Epithelial cell of esophagus (primary cell): ENCODE results near the gene GPLD1.

Experiments used
- DNase-seq: peaks from one replicate; pipeline ENCODE4 v3.0.0; 2010; ENCODE audit warnings: low read depth
- H3K4me3 ChIP-seq: 2 replicates; pipeline ENCODE4 v1.5.1; 2011; ENCODE audit warnings: mild to moderate bottlenecking, low read length, control low read depth
- CTCF ChIP-seq: IDR thresholded peaks from 2 replicates; pipeline ENCODE4 v1.5.1; 2011; ENCODE audit warnings: low read depth, mild to moderate bottlenecking, low read length, control low read depth, inconsistent platforms; ENCODE audit not compliant: insufficient read depth; ENCODE audit errors: missing control alignments

Gene GPLD1

GRCh38 chr6:24497254-24497970 lies 8.0 kb upstream of the GPLD1 start:
- no peak for TF ChIP-seq CTCF
- H3K4me3 ChIP-seq, result no peak overlapping the region
- no peak for DNase-seq

GRCh38 chr6:24494821-24495795 lies 5.7 kb upstream of the GPLD1 start, which contains the start of gene ALDH5A1:
TSS of gene ALDH5A1 (plus strand) at chr6:24494969. CDS start at chr6:24494997, 28 bp downstream.
- DNase-seq, result peak; percentile 63
- TF ChIP-seq CTCF, result peak; percentile 19
- peak within 1 kb of the TSS; percentile 46 for H3K4me3 ChIP-seq

GRCh38 chr6:24493945-24494820 lies 4.8 kb upstream of the GPLD1 start:
- DNase-seq, result no peak
- peak overlapping the region; percentile 44 for H3K4me3 ChIP-seq
- no peak for TF ChIP-seq CTCF

- no peak overlapping the region for H3K4me3 ChIP-seq
- TF ChIP-seq CTCF, result peak; percentile 19
- peak; percentile 13 for DNase-seq
These were observed 3.1 kb upstream of the GPLD1 start for GRCh38 chr6:24492475-24492874.

- DNase-seq, result no peak
- no peak overlapping the region for H3K4me3 ChIP-seq
- TF ChIP-seq CTCF, result peak; percentile 5
These were observed 1.6 kb upstream of the GPLD1 start for GRCh38 chr6:24490948-24491347.

GRCh38 chr6:24489881-24490280 lies 503 bp upstream of the GPLD1 start:
- peak; percentile 77 for DNase-seq
- no peak for TF ChIP-seq CTCF
- no peak overlapping the region for H3K4me3 ChIP-seq
